GM12872 (cell line): ENCODE data around the gene ZNF552.

Experiments used
- CTCF ChIP-seq: IDR thresholded peaks from 3 replicates; pipeline ENCODE4 v1.5.1; 2011; ENCODE audit warnings: low read depth, mild to moderate bottlenecking, low read length, moderate library complexity; ENCODE audit not compliant: insufficient read depth

Gene ZNF552

GRCh38 chr19:57825511-57825910 lies 10.8 kb upstream of the ZNF552 start:
- TF ChIP-seq CTCF, result no peak

GRCh38 chr19:57820599-57820998 lies 5.9 kb upstream of the ZNF552 start:
- TF ChIP-seq CTCF, result no peak

- no peak for TF ChIP-seq CTCF
Observed at GRCh38 chr19:57819475-57820148, 4.9 kb upstream of the ZNF552 start.

- no peak for TF ChIP-seq CTCF
Observed at GRCh38 chr19:57818378-57818777, 3.7 kb upstream of the ZNF552 start.

- TF ChIP-seq CTCF, result no peak
Observed at GRCh38 chr19:57817976-57818375, 3.3 kb upstream of the ZNF552 start.

- no peak for TF ChIP-seq CTCF
Observed at GRCh38 chr19:57816652-57817051, 1.9 kb upstream of the ZNF552 start.

- no peak for TF ChIP-seq CTCF
Observed at GRCh38 chr19:57815247-57816075, 748 bp upstream of the ZNF552 start.
